HEK293T (cell line): ENCODE data around the gene LARP1.
"Not testable (repeated sequence)": the region's sequence is repeated elsewhere in the genome, so short reads cannot be mapped to it uniquely, and the experiment has no call there.

Experiments used
- CTCF ChIA-PET: fragments of 350-600 bp; formaldehyde crosslinking; extraction: SDS; loops from one replicate; lab custom pipeline; 2021; ENCODE audit warnings: antibody characterized with exemption, inconsistent platforms; lab: Yijun Ruan, JAX
- POLR2A ChIA-PET: fragments of 350-600 bp; formaldehyde crosslinking; extraction: SDS; loops from one replicate; lab custom pipeline; 2020; ENCODE audit warnings: antibody characterized with exemption, inconsistent platforms; lab: Yijun Ruan, JAX
- DNase-seq: peaks from one replicate; pipeline ENCODE4 v3.0.0; 2012; ENCODE audit warnings: mixed read lengths; ENCODE audit errors: extremely low spot score
- ARNT ChIP-seq: fragments of 450-650 bp; IDR thresholded peaks from 2 replicates; pipeline ENCODE4 v1.6.1; 2017; ENCODE audit warnings: mild to moderate bottlenecking
- BHLHE40 ChIP-seq: fragments of 450-650 bp; IDR thresholded peaks from 2 replicates; pipeline ENCODE4 v1.6.1; 2016; ENCODE audit warnings: mild to moderate bottlenecking, moderate library complexity, borderline replicate concordance
- CTBP1 ChIP-seq: fragments of 450-650 bp; IDR thresholded peaks from 2 replicates; pipeline ENCODE4 v1.6.1; 2016; ENCODE audit warnings: borderline replicate concordance
- ELF4 ChIP-seq: fragments of 450-650 bp; IDR thresholded peaks from 2 replicates; pipeline ENCODE4 v1.6.1; 2017; ENCODE audit warnings: antibody characterized with exemption
- FOXA1 ChIP-seq: fragments of 450-650 bp; IDR thresholded peaks from 2 replicates; pipeline ENCODE4 v1.6.1; 2016; ENCODE audit warnings: mild to moderate bottlenecking
- FOXK2 ChIP-seq: fragments of 450-650 bp; IDR thresholded peaks from 2 replicates; pipeline ENCODE4 v1.6.1; 2016; ENCODE audit warnings: mild to moderate bottlenecking
- FOXM1 ChIP-seq: fragments of 450-650 bp; IDR thresholded peaks from 2 replicates; pipeline ENCODE4 v1.6.1; 2017; ENCODE audit warnings: mild to moderate bottlenecking, borderline replicate concordance
- HDGF ChIP-seq: fragments of 450-650 bp; IDR thresholded peaks from 2 replicates; pipeline ENCODE4 v1.6.1; 2017; ENCODE audit warnings: antibody characterized with exemption, borderline replicate concordance
- L3MBTL2 ChIP-seq: fragments of 450-650 bp; conservative IDR thresholded peaks from 2 replicates; pipeline ENCODE4 v1.6.1; 2016; ENCODE audit warnings: mild to moderate bottlenecking
- LEF1 ChIP-seq: fragments of 450-650 bp; IDR thresholded peaks from 2 replicates; pipeline ENCODE4 v1.6.1; 2017; ENCODE audit warnings: mild to moderate bottlenecking, borderline replicate concordance
- NFRKB ChIP-seq: fragments of 450-650 bp; IDR thresholded peaks from 2 replicates; pipeline ENCODE4 v1.6.1; 2016; ENCODE audit warnings: mild to moderate bottlenecking, moderate library complexity
- SP1 ChIP-seq: fragments of 450-650 bp; IDR thresholded peaks from 2 replicates; pipeline ENCODE4 v1.6.1; 2017
- SUZ12 ChIP-seq: fragments of 450-650 bp; IDR thresholded peaks from 2 replicates; pipeline ENCODE4 v1.6.1; 2016; ENCODE audit warnings: mild to moderate bottlenecking
- TARDBP ChIP-seq: fragments of 450-650 bp; IDR thresholded peaks from 2 replicates; pipeline ENCODE4 v1.6.1; 2016
- ZNF384 ChIP-seq: fragments of 450-650 bp; IDR thresholded peaks from 2 replicates; pipeline ENCODE4 v1.6.1; 2016
- TF ChIP-seq, protein P1 (sequence below): fragments of 450-650 bp; IDR thresholded peaks from 2 replicates; pipeline ENCODE4 v1.6.1; 2016

The LARP1 gene

DNA sequence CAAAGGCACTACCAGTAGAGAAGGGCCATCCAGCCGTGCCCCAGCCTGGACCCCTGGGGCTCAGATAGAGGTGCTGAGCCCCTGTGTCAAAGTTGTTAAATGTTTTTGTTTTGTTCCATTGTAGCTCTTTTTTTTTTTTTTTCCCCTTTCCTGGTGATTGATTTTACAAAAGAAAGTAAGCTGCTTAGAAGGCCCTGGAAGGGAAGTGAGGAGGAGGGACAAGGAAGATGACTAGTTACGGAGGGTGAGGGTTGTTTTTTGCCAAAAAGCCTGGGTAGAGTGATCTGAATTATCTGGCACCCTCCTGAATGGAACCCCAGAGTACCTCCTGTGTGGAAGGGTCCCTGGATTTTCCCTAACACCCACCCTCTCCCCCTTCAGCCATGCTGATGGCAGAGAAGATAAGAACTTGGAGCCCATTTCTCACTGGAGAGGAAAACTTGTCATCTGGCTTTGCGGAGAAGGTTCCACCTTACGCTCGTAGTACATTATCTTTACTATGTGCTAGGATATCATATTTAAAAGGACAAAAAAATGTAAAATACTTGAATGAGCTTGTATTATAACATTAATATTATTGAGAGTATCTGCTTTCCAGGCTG lies 61.8 kb downstream of the LARP1 start:
- TF ChIP-seq L3MBTL2 (no peak), CTBP1 (no peak), ELF4 (no peak), FOXM1 (no peak), ZNF384 (no peak)
- ChIA-PET CTCF (no interaction called here), POLR2A (no interaction called here)
- DNase-seq: no peak

DNA sequence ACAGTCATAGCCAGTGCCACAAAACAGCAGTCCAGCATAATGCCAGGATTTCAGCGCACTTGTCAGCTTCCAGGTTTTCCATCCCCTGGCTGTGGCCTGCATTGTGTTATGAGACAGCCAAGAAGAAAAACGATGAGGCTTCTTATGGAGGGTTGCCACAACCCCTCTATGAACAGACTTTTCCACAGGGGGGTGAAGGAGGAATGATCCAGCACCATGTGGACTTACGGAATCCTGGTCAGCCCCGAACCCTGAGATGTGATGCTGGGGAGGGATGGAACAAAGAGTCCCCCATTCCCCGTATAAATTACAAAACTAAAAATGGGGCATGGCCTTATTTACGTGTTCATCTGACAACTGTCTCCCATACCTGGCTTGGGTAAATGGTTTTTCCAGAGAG lies 62.6 kb downstream of the LARP1 start:
- CTCF ChIA-PET: no interaction called here
- no peak for DNase-seq
- TF ChIP-seq L3MBTL2: no peak
- no peak for TF ChIP-seq HDGF
- POLR2A ChIA-PET: no interaction called here

DNA sequence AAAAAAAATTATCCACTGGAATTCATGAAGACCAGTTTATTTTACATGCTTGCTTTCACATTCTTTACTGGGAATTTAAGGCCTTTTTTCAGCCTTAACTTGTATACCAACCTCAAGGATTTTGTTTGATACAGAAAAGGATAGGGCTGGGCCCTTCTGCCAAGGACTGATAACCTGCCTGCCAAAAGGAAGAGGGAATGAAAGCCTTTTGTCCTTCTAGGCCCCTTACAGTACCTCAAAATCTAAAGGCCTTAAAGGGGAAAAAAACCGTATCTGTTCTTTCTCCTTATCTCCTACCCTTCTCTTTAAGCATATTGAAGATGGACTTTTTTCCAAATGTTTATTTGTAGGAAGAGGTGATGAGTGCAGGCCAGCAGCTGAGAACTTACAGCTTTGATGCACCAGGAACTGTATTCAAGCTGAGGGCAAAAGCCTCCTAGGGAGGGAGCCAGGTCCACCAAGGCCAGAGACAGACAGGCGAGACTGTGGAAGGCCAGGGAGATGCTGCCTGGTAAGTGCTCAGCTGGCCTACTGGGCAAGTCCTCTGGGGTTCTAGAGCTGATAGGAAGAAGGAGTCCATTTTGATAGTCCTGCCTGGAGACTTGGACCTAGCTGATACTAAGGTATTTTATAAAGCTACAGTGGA lies 63.4 kb downstream of the LARP1 start:
- POLR2A ChIA-PET: no interaction called here
- CTCF ChIA-PET: no interaction called here
- DNase-seq: no peak
- TF ChIP-seq FOXM1 (no peak), LEF1 (no peak), TARDBP (no peak), BHLHE40 (no peak), ARNT (no peak), FOXA1 (no peak), L3MBTL2 (no peak)
- TF ChIP-seq, protein P1, sequence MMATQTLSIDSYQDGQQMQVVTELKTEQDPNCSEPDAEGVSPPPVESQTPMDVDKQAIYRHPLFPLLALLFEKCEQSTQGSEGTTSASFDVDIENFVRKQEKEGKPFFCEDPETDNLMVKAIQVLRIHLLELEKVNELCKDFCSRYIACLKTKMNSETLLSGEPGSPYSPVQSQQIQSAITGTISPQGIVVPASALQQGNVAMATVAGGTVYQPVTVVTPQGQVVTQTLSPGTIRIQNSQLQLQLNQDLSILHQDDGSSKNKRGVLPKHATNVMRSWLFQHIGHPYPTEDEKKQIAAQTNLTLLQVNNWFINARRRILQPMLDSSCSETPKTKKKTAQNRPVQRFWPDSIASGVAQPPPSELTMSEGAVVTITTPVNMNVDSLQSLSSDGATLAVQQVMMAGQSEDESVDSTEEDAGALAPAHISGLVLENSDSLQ: no peak

DNA sequence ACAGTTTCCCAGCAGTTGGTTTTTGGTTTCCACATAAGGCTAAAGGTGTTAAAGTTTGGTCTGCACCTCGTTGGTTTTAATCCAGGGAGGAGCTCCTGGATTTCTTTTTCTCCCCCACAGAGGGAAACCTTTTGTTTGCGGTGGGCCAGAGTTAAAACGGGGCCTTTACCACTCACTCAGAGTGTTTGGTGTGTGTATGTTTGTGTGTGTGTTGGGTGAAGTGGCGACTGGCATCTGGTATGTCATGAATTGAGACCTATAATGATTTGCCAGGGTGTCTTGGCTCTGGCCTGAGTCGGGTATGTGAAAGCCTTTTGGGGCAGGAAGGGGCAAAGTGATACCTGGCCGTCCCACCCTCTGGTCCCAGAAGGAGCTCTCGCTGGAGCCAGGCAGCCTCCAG lies 64.4 kb downstream of the LARP1 start:
- DNase-seq: no peak
- TF ChIP-seq TARDBP (no peak), L3MBTL2 (no peak), FOXK2 (no peak), ELF4 (no peak), SP1 (no peak), BHLHE40 (no peak), HDGF (no peak), NFRKB (no peak), SUZ12 (no peak), LEF1 (no peak), ZNF384 (no peak), CTBP1 (no peak), ARNT (no peak), FOXM1 (no peak), FOXA1 (no peak)
- TF ChIP-seq, protein P1: no peak
- ChIA-PET CTCF (no interaction called here), POLR2A (interaction anchor here (0.8 kb wide), 1 partner anchor 38 kb away, joined by 4 read pairs; no protein-coding TSS in a partner anchor)

DNA sequence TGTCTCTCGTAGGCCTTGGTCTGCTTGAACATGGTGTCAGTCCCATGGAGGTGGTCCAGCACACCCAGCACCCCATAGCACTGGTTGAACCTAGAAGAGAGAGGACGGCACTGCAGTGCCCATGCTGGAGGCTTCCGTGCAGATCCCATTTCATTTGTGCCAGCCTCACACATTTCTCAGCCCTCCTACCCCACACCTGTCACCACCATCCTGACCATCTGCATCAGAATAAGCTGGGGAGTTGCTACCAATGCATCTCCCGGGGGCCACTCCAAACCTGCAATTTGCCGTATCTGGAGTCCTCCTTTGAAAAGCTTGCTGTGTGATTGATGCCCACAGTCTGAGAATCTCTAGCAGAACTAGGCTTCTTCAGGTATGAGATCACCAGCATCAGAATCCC lies 65.2 kb downstream of the LARP1 start:
- ChIA-PET CTCF (no interaction called here), POLR2A (interaction anchor here (1.1 kb wide), 1 partner anchor 37 kb away, joined by 3 read pairs; no protein-coding TSS in a partner anchor)
- TF ChIP-seq, protein P1: no peak
- no peak for TF ChIP-seq LEF1
- TF ChIP-seq BHLHE40: no peak
- no peak for TF ChIP-seq TARDBP
- no peak for TF ChIP-seq FOXM1
- TF ChIP-seq ARNT: no peak
- TF ChIP-seq ZNF384: no peak
- TF ChIP-seq CTBP1: no peak
- TF ChIP-seq L3MBTL2: no peak
- no peak for TF ChIP-seq SUZ12
- TF ChIP-seq SP1: no peak
- TF ChIP-seq FOXA1: no peak
- no peak for TF ChIP-seq ELF4
- no peak for TF ChIP-seq NFRKB
- no peak for TF ChIP-seq HDGF
- no peak for TF ChIP-seq FOXK2
- DNase-seq: no peak

DNA sequence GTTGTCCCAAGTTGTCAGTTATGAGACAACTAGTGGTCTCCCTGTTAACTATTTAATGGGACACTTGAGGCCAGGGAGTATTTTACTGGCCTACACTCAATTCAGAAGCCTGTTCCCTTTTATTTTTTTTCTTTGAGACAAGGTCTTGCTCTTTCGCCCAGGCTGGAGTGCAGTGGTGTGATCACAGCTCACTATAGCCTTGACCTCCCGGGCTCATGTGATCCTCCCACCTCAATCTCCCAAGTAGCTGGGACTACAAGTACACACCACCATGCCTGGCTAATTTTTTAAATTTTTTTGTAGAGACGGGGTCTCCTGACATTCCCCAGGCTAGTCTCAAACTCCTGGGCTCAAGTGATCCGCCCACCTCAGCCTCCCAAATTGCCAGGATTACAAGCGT lies 67.7 kb downstream of the LARP1 start:
- DNase-seq, CTCF ChIA-PET: not testable (repeated sequence)
- POLR2A ChIA-PET: interaction anchor here (1.7 kb wide), 1 partner anchor 34 kb away, joined by 4 read pairs; no protein-coding TSS in a partner anchor

DNA sequence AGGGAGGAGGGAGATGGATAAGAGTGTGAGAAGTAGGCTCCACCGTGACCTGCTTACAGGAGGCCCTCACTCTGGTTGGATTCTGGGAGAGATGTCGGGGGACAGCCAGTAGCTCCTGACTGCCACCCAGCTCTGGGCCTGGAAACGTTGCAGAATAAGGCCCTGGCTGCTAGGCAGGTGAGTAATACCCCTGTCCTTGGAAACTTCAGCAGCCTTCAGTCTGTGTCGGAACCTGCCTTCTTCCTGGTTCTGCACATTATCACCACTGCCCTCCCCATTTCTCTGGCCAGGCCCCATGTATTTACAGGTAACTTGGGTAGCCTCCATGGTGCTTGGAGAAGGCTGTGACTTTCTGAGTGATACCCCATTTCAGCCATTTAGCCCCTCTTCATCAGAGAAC lies 68.4 kb downstream of the LARP1 start:
- TF ChIP-seq TARDBP (no peak), BHLHE40 (no peak), ZNF384 (no peak), FOXM1 (no peak), NFRKB (no peak), SUZ12 (no peak), HDGF (no peak), FOXK2 (no peak), SP1 (no peak), CTBP1 (no peak), LEF1 (no peak), FOXA1 (no peak), ELF4 (no peak), L3MBTL2 (no peak), ARNT (no peak)
- TF ChIP-seq, protein P1: no peak
- no peak for DNase-seq
- ChIA-PET CTCF (no interaction called here), POLR2A (no interaction called here)
